GM12878 (cell line): ENCODE data around the gene GSTP1.
"Not testable (repeated sequence)": the region's sequence is repeated elsewhere in the genome, so short reads cannot be mapped to it uniquely, and the experiment has no call there.

ENCODE experiments used
- CBFB ChIP-seq: IDR thresholded peaks from 2 replicates; pipeline ENCODE4 v1.6.1; 2016; ENCODE audit warnings: antibody characterized with exemption, low read depth
- CREB1 ChIP-seq: IDR thresholded peaks from 2 replicates; pipeline ENCODE4 v1.6.1; 2012; ENCODE audit warnings: low read depth, mild to moderate bottlenecking, inconsistent platforms
- CTCF ChIP-seq, 3 experiments: IDR thresholded peaks in 2 of 3; conservative IDR thresholded peaks in 1 of 3; 2 replicates each; pipeline ENCODE4 v1.5.1; 2011; ENCODE audit warnings: low read depth in 3 of 3, low read length in 3 of 3, mild to moderate bottlenecking in 3 of 3, control low read depth in 2 of 3, moderate library complexity in 2 of 3, inconsistent platforms in 1 of 3, mixed read lengths in 1 of 3; ENCODE audit not compliant: control insufficient read depth in 2 of 3, insufficient read depth in 1 of 3; ENCODE audit errors: extremely low read depth in 1 of 3
- MTA3 ChIP-seq: IDR thresholded peaks from 2 replicates; pipeline ENCODE4 v1.6.1; 2012; ENCODE audit warnings: low read length, inconsistent platforms, borderline replicate concordance
- POLR2AphosphoS5 ChIP-seq: IDR thresholded peaks from 2 replicates; pipeline ENCODE4 v1.6.1; 2011; ENCODE audit warnings: mild to moderate bottlenecking, low read length, inconsistent platforms

GRCh38 chr11:67604119-67604518 is 20.5 kb downstream of the GSTP1 start:
- not testable (repeated sequence) for TF ChIP-seq MTA3; CTCF (IDR thresholded peaks at IDR 0.05 in 2 of 3, conservative IDR thresholded peaks at IDR 0.05 in 1 of 3; ENCODE audit: control insufficient read depth in 2 of 3, extremely low read depth in 1 of 3, insufficient read depth in 1 of 3, low read depth in 3 of 3, low read length in 3 of 3); CBFB; POLR2AphosphoS5; CREB1
